ENCODE measurements around the gene SIN3B.

DNA sequence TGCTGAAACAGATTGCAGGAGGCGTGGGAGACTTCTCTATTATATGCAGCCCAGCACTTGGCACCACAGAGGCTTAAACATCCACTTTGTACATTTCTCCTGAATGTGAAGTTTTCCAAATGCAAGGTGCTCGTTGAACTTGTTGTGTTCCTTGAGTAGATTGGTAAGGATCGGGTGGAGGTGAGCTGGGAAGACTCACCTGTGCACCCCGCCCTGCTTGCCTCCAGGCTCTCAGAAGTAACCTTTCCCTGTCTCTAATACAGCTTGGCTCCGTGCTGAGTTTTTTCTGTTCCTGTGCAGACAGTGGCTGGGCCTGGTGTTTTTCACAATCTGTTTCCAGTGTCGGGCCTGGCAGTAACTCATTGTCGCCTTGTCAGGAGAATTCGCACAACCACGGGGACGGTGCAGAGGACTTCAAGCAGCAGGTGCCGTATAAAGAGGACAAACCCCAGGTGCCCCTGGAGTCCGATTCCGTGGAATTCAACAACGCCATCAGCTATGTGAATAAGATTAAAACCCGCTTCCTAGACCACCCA, 12.3 kb downstream of the SIN3B start:
- TF ChIP-seq, protein P1, sequence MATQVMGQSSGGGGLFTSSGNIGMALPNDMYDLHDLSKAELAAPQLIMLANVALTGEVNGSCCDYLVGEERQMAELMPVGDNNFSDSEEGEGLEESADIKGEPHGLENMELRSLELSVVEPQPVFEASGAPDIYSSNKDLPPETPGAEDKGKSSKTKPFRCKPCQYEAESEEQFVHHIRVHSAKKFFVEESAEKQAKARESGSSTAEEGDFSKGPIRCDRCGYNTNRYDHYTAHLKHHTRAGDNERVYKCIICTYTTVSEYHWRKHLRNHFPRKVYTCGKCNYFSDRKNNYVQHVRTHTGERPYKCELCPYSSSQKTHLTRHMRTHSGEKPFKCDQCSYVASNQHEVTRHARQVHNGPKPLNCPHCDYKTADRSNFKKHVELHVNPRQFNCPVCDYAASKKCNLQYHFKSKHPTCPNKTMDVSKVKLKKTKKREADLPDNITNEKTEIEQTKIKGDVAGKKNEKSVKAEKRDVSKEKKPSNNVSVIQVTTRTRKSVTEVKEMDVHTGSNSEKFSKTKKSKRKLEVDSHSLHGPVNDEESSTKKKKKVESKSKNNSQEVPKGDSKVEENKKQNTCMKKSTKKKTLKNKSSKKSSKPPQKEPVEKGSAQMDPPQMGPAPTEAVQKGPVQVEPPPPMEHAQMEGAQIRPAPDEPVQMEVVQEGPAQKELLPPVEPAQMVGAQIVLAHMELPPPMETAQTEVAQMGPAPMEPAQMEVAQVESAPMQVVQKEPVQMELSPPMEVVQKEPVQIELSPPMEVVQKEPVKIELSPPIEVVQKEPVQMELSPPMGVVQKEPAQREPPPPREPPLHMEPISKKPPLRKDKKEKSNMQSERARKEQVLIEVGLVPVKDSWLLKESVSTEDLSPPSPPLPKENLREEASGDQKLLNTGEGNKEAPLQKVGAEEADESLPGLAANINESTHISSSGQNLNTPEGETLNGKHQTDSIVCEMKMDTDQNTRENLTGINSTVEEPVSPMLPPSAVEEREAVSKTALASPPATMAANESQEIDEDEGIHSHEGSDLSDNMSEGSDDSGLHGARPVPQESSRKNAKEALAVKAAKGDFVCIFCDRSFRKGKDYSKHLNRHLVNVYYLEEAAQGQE (IDR thresholded peaks at IDR 0.05; ENCODE audit: low read depth) = no peak
- TF ChIP-seq EP300 (IDR thresholded peaks at IDR 0.05; ENCODE audit: borderline replicate concordance) (no peak), RAD21 (IDR thresholded peaks at IDR 0.05; ENCODE audit: low read depth) (no peak), ZBTB7A (IDR thresholded peaks at IDR 0.05; ENCODE audit: low read depth) (no peak), EGR1 (IDR thresholded peaks at IDR 0.05) (no peak)

Data from Ishikawa (cell line).